Immature natural killer cell (primary cell): ENCODE results near the gene XRCC4. TPM values are rescaled to one million over a fixed set of nuclear protein-coding genes. Genes with fewer than 3 reads are reported as not detected.
"Not testable (repeated sequence)": the region's sequence is repeated elsewhere in the genome, so short reads cannot be mapped to it uniquely, and the experiment has no call there.

ENCODE experiments used
- DNase-seq, 3 donors: peaks; one replicate each; pipeline ENCODE4 v3.0.0; 2022; ENCODE audit warnings: mixed read lengths in 1 of 3
- H3K27ac Mint-ChIP-seq, 6 donors: one replicate each; pipeline ENCODE4 v1.8.0; 2020; ENCODE audit warnings: mixed read lengths in 6 of 6, mild to moderate bottlenecking in 5 of 6, inconsistent platforms in 4 of 6, moderate library complexity in 3 of 6
- H3K27me3 Mint-ChIP-seq, 3 donors: one replicate each; pipeline ENCODE4 v1.8.0; 2020 to 2021; ENCODE audit warnings: low read depth in 3 of 3, mild to moderate bottlenecking in 3 of 3, mixed read lengths in 3 of 3, moderate library complexity in 3 of 3, inconsistent platforms in 1 of 3
- H3K36me3 Mint-ChIP-seq, 3 donors: one replicate each; pipeline ENCODE4 v1.8.0; 2020; ENCODE audit warnings: mixed read lengths in 3 of 3, inconsistent platforms in 2 of 3, mild to moderate bottlenecking in 2 of 3
- H3K4me1 Mint-ChIP-seq, 2 donors: one replicate each; pipeline ENCODE4 v1.8.0; 2020; ENCODE audit warnings: inconsistent platforms in 2 of 2, mild to moderate bottlenecking in 2 of 2, mixed read lengths in 2 of 2, moderate library complexity in 1 of 2
- H3K4me3 Mint-ChIP-seq, 5 donors: one replicate each; pipeline ENCODE4 v1.8.0; 2020; ENCODE audit warnings: mild to moderate bottlenecking in 5 of 5, mixed read lengths in 5 of 5, inconsistent platforms in 3 of 5, moderate library complexity in 3 of 5
- H3K9me3 Mint-ChIP-seq, 6 donors: one replicate each; pipeline ENCODE4 v1.8.0; 2020; ENCODE audit warnings: mild to moderate bottlenecking in 6 of 6, mixed read lengths in 6 of 6, inconsistent platforms in 4 of 6, moderate library complexity in 3 of 6
- polyA plus RNA-seq, 3 donors: library from polyadenylated mRNA; unstranded; fragments of 300-500 nt; fragmentation: Illumina TruSeq; gene quantifications; one replicate each; pipeline ENCODE4 v1.2.3, GENCODE V29; 2021

The XRCC4 gene
- polyA plus RNA-seq, 3 donors from 2014 or later = 8.0 to 14.9 (median 11.7) TPM

DNA sequence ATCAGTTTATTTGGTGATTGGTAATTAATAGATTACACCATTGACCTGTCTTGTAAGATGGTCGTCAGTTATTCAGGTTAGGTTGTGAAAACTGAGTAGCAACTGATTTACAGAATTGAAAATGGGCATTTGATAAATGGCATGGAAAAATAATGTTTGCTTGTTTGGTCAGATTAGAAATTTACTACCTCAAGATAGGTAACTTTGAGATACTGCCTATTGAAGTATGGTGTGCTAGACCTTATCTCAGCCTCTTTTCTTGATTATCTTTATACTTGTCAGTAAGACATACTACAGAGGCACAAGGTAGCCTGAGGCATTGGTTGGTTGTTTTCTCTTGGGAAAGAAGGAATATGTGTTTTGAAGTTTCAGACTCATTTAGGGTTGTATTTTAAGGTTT, 174.5 kb downstream of the XRCC4 start:
- no peaks in the 10 kb centered on the region for H3K27me3 Mint-ChIP-seq
- DNase-seq = no peak
- no peak overlapping the region for H3K4me3 Mint-ChIP-seq

DNA sequence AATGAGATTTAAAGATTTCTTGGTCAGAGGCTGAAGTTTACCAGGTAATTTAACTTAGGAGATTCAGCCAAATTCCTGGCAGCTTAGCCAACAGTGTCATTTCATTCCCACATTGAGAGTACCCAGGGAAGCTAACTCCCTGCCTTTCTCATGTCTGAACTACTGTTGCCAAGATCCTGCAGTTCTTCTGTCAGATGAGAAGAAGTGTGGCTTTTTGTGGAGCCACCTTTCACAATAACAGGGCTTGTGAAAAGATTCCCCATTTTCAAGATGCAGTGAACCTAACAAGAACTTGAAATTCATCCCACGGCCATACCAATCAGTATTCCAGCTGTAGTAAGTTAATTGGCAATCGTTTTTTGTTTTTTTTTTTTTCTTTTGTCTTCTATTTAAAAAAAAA, 176.4 kb downstream of the XRCC4 start:
- Mint-ChIP-seq H3K27ac (no peak overlapping the region), H3K36me3 (peaks cover 3 to 10% (median 5%) of the 10 kb centered on the region in 3 donors), H3K9me3 (no peaks in the 10 kb centered on the region), H3K4me1 (no peaks in the 10 kb centered on the region), H3K4me3 (no peak overlapping the region), H3K27me3 (no peaks in the 10 kb centered on the region)
- DNase-seq = no peak

More for the DNA sequence above, 174.5 kb downstream of the XRCC4 start:
- Mint-ChIP-seq H3K9me3 (no peaks in the 10 kb centered on the region), H3K27ac (no peak overlapping the region), H3K36me3 (peaks cover 0 to 3% (median 3%) of the 10 kb centered on the region in 3 donors), H3K4me1 (no peaks in the 10 kb centered on the region)

DNA sequence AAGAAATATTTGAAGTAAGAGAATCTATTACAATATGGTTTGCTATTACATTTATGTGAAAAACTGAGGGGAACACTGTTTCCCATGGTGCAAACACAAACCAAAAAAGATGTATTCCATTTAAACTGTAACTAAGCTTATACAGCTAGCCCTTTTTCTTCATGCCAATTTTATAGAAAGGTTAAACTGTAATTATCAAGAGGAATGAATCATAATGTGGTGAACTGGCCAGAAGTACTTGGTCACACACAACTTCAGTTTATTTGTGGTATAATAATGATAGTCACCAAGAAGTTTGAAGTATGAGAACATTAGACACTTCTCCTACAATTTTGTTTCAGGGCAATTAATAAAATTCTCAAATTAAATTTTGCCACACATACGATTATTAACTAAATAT, 177.9 kb downstream of the XRCC4 start:
- Mint-ChIP-seq H3K27me3 (no peaks in the 10 kb centered on the region), H3K36me3 (peaks cover 3 to 13% (median 13%) of the 10 kb centered on the region in 3 donors), H3K4me1 (no peaks in the 10 kb centered on the region), H3K4me3 (no peak overlapping the region), H3K9me3 (no peaks in the 10 kb centered on the region), H3K27ac (no peak overlapping the region)
- DNase-seq = no peak

DNA sequence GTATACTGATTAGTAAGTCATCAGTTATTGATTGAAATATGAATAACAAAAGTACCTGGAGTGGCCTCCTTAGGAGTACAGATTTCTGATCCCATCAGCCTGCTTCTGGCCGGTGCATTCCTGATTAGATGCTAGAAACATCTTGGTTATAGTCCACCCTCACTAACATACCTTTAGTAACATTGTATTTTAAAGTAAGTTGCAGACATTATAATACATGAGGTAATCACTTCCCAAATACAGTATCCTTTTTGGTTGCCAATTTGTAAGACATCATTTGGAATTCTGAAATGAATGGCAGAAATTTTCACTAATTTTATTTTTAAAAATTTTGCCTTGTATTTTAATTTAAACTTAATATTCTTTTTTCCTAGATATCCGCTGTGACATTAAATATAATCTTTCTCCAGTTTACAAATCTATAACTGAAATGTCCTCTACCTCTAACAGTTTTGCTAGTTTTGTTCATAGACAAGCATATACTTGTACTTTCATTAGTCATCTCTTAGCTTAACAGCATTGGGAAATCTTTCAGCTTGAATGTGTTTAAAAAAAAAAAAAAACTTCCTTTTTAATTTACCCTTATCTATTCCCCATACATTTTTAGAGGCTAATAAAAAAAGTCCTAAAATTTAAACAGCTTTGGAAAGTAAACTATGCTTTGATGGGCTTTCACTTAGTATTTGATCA, 178.9 kb downstream of the XRCC4 start:
- H3K27me3 Mint-ChIP-seq = no peaks in the 10 kb centered on the region
- peaks cover 4 to 14% (median 13%) of the 10 kb centered on the region in 3 donors for H3K36me3 Mint-ChIP-seq
- H3K27ac Mint-ChIP-seq = no peak overlapping the region
- DNase-seq = no peak
- H3K4me1 Mint-ChIP-seq = no peaks in the 10 kb centered on the region
- H3K4me3 Mint-ChIP-seq = no peak overlapping the region
- H3K9me3 Mint-ChIP-seq = no peaks in the 10 kb centered on the region

DNA sequence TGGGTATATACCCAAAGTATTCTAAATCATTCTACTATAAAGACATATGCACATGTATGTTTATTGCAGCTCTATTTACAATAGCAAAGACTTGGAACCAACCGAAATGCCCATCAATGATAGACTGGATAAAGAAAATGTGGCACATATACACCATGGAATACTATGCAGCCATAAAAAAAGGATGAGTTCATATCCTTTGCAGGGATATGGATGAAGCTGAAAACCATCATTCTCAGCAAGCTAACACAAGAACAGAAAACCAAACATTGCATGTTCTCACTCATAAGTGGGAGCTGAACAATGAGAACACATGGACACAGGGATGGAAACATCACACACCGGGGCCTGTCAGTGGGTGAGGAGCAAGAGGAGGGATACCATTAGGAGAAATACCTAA, 180.3 kb downstream of the XRCC4 start:
- H3K36me3 Mint-ChIP-seq = peaks cover 7 to 18% (median 13%) of the 10 kb centered on the region in 3 donors

DNA sequence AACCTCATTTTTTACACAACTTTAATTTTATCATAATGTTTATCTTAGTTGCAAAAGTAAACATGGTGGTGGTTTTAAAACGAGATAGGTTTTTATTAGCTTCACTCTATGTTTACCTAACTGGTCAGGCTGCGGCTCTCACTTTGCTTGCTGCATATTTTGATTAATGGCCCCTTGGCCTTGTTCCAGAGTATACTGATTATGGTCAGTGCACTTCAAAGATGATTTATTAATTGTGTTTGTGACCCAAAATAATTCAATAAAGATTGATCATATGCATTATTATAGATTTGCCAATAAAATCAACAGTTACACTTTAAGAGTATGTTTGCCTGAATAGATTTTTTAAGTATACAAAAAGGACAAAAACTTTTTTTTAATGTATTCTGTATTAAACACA, 188.0 kb downstream of the XRCC4 start:
- Mint-ChIP-seq H3K4me1 (no peaks in the 10 kb centered on the region), H3K9me3 (peaks cover 0 to 3% (median 0%) of the 10 kb centered on the region in 6 donors), H3K27me3 (no peaks in the 10 kb centered on the region), H3K27ac (no peak overlapping the region), H3K36me3 (peaks cover 0 to 4% (median 4%) of the 10 kb centered on the region in 3 donors), H3K4me3 (no peak overlapping the region)
- DNase-seq = no peak

More for the DNA sequence above, 180.3 kb downstream of the XRCC4 start:
- H3K4me3 Mint-ChIP-seq, DNase-seq, H3K27me3 Mint-ChIP-seq, H3K27ac Mint-ChIP-seq, H3K9me3 Mint-ChIP-seq, H3K4me1 Mint-ChIP-seq: not testable (repeated sequence)

DNA sequence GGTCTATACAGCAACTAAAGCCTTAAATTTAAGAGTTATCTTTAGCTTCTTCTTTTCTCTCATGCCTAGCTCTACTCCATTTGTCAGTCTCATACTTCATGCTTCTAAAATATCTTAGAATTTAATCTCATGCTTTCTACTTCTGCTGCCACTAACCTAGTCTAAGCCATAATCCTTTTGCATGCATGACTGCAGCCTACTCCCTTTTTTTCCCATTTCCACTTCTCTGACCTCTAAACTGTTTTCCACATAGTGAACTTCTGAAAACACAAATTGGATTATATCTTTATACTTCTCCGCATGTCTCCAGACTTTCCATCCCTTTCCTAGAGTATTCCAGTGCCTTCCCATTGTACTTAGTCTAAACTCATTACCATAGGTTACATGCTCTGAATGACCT, 193.0 kb downstream of the XRCC4 start:
- Mint-ChIP-seq H3K4me3 (no peak overlapping the region), H3K9me3 (peaks cover 0 to 13% (median 2%) of the 10 kb centered on the region in 6 donors), H3K27ac (no peak overlapping the region), H3K36me3 (peaks cover 0 to 3% (median 0%) of the 10 kb centered on the region in 3 donors), H3K27me3 (no peaks in the 10 kb centered on the region), H3K4me1 (no peaks in the 10 kb centered on the region)
- DNase-seq = no peak

DNA sequence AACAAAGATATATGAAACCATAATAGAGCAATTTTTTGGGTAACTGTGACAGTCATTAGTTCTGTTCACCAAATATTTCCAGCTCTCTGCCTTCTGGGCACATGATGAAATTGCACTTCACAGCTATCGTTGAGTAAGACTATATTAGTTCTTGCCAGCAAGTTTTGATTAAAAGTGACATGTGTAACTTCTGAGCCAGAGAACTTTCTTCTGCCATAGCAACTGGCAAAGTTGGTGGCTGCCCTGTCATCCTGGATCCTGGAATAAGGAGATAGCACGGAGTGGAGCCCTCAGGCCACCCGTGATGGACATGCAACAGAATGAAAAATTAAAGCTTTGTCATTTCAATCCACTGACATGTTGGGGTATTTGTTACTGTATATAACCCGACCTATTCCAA, 199.8 kb downstream of the XRCC4 start:
- Mint-ChIP-seq H3K27ac (no peak overlapping the region), H3K9me3 (peaks cover 0 to 13% (median 2%) of the 10 kb centered on the region in 6 donors), H3K4me1 (no peaks in the 10 kb centered on the region), H3K4me3 (no peak overlapping the region), H3K36me3 (peaks cover 0 to 7% (median 4%) of the 10 kb centered on the region in 3 donors), H3K27me3 (no peaks in the 10 kb centered on the region)
- no peak for DNase-seq

DNA sequence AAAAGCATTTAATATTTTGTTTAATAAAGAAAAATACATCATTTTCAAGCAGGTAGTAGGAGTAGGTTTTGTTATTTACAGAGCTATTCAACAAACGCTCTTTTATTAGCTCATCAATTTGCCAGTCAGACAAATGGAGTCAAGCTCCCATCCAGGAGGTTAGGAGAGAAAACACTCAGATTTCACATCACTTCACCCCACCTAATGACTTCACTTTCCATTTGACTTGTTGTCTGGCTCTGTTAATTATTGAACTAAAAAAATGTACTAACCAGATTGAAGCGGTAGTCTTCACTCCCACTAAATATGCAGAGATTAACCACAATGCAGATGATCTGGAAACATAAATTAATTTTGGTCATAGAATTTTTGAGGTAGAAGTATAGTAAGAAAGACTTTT, 200.6 kb downstream of the XRCC4 start:
- Mint-ChIP-seq H3K36me3 (peaks cover 0 to 7% (median 4%) of the 10 kb centered on the region in 3 donors), H3K4me3 (no peak overlapping the region), H3K27ac (no peak overlapping the region), H3K9me3 (peaks cover 0 to 13% (median 2%) of the 10 kb centered on the region in 6 donors), H3K27me3 (no peaks in the 10 kb centered on the region), H3K4me1 (no peaks in the 10 kb centered on the region)
- DNase-seq = no peak

DNA sequence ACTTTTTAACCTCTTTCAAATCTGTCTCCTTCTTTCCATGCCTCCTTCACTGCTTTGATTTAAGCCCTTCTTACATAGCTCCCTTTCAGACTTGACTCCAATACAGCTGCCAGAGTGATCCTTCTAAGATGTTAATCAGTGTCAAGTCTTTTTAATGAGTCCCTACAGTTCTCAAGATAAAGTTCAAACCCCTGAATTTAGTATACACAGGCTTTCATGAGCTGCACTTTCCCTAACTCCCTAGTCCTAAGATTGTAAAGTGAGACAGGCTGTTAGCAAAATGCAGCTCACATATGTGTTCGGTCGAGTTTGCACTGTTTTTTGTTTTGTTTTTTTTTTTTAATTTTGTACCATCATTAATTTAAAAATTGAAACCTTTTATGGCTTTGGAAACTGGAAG, 203.8 kb downstream of the XRCC4 start:
- no peak for DNase-seq
- Mint-ChIP-seq H3K27me3 (no peaks in the 10 kb centered on the region), H3K36me3 (peaks cover 0 to 11% (median 4%) of the 10 kb centered on the region in 3 donors), H3K27ac (no peak overlapping the region), H3K4me1 (no peaks in the 10 kb centered on the region), H3K4me3 (no peak overlapping the region), H3K9me3 (peaks cover 0 to 2% (median 0%) of the 10 kb centered on the region in 6 donors)

DNA sequence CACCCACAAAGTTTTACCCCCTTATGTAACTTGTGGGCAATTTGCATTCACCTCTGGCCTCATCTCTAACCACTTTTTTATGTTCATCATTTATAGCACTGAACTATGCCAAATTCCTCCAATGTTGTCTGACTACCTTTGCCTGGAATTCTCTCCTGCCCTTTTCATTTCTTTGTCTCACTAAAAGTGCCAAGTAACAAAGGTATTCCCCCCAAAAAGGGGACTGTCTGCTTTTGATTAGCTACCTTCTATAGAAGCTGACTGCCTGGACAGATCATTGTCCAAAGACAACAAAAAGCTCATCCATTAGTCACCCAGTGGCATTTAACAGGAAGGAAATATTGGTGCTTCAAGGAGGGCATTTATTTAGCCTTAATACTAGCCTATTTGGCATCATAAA, 204.3 kb downstream of the XRCC4 start:
- no peak overlapping the region for H3K27ac Mint-ChIP-seq
- H3K4me3 Mint-ChIP-seq = no peak overlapping the region
- no peaks in the 10 kb centered on the region for H3K27me3 Mint-ChIP-seq
- DNase-seq = no peak
- no peaks in the 10 kb centered on the region for H3K4me1 Mint-ChIP-seq
- H3K9me3 Mint-ChIP-seq = no peaks in the 10 kb centered on the region
- peaks cover 0 to 11% (median 5%) of the 10 kb centered on the region in 3 donors for H3K36me3 Mint-ChIP-seq

DNA sequence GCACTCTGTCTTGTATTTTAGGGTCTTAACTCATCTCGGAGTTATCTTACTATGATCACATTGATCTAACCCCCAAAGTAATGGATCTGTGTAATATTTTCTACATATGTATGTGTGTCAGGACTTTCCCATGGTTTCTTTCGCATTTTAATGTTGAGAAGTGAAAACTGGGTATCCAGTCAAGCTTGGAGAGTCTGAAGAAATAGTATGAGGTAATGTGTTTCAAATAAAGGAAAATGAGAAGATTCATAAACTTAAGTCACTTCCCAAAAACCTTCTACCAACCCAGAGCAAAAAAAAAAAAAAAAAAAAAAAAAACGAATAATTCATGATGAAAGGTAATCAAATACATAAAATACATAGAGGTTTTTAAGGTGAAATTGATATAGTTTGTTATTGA, 206.4 kb downstream of the XRCC4 start:
- Mint-ChIP-seq H3K4me3 (no peak overlapping the region), H3K27ac (no peak overlapping the region), H3K9me3 (peaks cover 0 to 2% (median 0%) of the 10 kb centered on the region in 6 donors), H3K36me3 (peaks cover 0 to 11% (median 9%) of the 10 kb centered on the region in 3 donors), H3K4me1 (no peaks in the 10 kb centered on the region), H3K27me3 (no peaks in the 10 kb centered on the region)
- DNase-seq = no peak

DNA sequence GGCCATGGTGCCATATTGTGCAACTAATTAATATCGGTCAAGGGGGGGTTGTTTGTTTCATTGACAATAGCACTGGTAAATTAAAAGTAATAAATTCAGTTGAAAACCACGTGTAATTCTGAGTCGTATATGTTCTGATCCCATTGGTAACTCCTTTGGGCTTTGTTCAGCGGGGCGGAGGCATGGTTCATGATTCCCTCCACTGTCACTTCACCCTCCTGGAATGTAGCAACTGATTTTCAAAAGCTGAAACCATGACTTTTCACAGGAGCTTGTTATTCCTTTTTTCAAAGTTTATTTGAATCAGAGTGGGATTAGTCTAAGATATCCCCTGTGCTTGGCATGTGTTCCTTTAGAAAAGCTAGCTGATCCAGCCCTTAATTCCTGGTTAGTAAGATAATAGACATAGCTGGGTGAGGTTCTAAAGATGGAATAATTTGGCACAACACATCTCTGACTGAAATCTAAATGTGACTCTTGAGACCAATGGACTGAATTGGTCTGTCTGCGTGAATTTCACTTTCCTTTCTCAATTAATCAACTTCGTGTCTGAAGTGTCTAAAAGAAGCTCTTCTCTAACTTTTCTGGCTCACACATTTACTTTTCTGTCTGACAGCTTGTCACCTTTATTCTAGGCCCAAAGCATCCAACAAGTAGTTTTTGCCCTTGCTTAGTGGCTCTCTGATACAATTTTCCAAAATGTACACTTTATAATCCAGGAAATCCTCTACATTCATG, 208.5 kb downstream of the XRCC4 start:
- no peak for DNase-seq
- no peaks in the 10 kb centered on the region for H3K4me1 Mint-ChIP-seq
- H3K27me3 Mint-ChIP-seq = no peaks in the 10 kb centered on the region
- H3K9me3 Mint-ChIP-seq = peaks cover 0 to 7% (median 2%) of the 10 kb centered on the region in 6 donors
- peaks cover 0 to 18% (median 9%) of the 10 kb centered on the region in 3 donors for H3K36me3 Mint-ChIP-seq
- no peak overlapping the region for H3K4me3 Mint-ChIP-seq
- H3K27ac Mint-ChIP-seq = no peak overlapping the region

DNA sequence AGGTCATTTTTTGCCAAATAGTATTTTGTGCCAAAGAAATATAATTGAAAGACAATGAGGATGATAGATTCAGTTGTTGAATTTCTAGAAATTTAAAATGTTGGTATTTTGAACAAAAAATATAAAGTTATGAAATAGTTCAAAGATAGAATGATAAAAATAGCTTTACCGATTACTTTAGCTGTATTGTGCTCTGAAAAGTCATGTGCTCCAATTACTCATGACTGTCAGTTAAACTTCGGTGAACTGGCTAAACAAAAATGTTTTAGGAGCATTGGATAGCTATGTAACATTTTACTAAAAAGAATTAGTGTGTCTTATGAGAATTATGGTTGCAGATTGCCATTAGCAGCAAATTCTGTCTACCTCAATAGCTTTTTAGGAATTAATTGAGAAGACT, 216.9 kb downstream of the XRCC4 start:
- H3K4me1 Mint-ChIP-seq = no peaks in the 10 kb centered on the region
- H3K36me3 Mint-ChIP-seq = peaks cover 0 to 5% (median 0%) of the 10 kb centered on the region in 3 donors
- peaks cover 0 to 1% (median 0%) of the 10 kb centered on the region in 3 donors for H3K27me3 Mint-ChIP-seq
- no peak overlapping the region for H3K4me3 Mint-ChIP-seq
- H3K9me3 Mint-ChIP-seq = peaks cover 0 to 7% (median 3%) of the 10 kb centered on the region in 6 donors
- H3K27ac Mint-ChIP-seq = no peak overlapping the region
- no peak for DNase-seq
